Sigmoid colon (tissue), 7 donors: ENCODE results near the gene CMTM2. TPM values are rescaled to one million over a fixed set of nuclear protein-coding genes. Genes with fewer than 3 reads are reported as not detected.
"Not testable (repeated sequence)": the region's sequence is repeated elsewhere in the genome, so short reads cannot be mapped to it uniquely, and the experiment has no call there.

Experiments used
- DNase-seq: peaks from one replicate; pipeline ENCODE4 v3.0.0-alpha.2; 2019
- H3K27ac ChIP-seq, 4 donors: fragments of 200-600 bp; sonication (generic); one replicate each; pipeline ENCODE4 v1.5.1; 2016 to 2019; ENCODE audit warnings: mild to moderate bottlenecking in 1 of 4
- H3K27me3 ChIP-seq, 3 donors: fragments of 200-600 bp; sonication (generic); one replicate each; pipeline ENCODE4 v1.5.1; 2019; ENCODE audit warnings: mild to moderate bottlenecking in 1 of 3
- H3K36me3 ChIP-seq, 4 donors: fragments of 200-600 bp; sonication (generic); one replicate each; pipeline ENCODE4 v1.5.1; 2016 to 2019
- H3K4me1 ChIP-seq, 4 donors: fragments of 200-600 bp; sonication (generic); one replicate each; pipeline ENCODE4 v1.5.1; 2017 to 2019
- H3K4me3 ChIP-seq, 4 donors: fragments of 200-600 bp; sonication (generic); one replicate each; pipeline ENCODE4 v1.5.1; 2017 to 2019; ENCODE audit warnings: mild to moderate bottlenecking in 2 of 4, moderate library complexity in 1 of 4
- H3K9me3 ChIP-seq, 4 donors: fragments of 200-600 bp in 3 of 4; sonication (generic) in 3 of 4; one replicate each; pipeline versions ENCODE4 v1.5.1 to v1.6.1; 2013 to 2019
- EP300 ChIP-seq, 4 donors: sonication (generic); formaldehyde crosslinking; IDR thresholded peaks; one replicate each; pipeline ENCODE4 v1.6.1; 2017; ENCODE audit warnings: antibody characterized with exemption in 4 of 4
- POLR2A ChIP-seq, 2 donors: fragments of 450-650 bp; IDR thresholded peaks; one replicate each; pipeline ENCODE4 v1.6.1; 2016; ENCODE audit warnings: antibody characterized with exemption in 2 of 2, mild to moderate bottlenecking in 2 of 2, moderate library complexity in 2 of 2
- POLR2AphosphoS5 ChIP-seq, 4 donors: sonication (generic); formaldehyde crosslinking; IDR thresholded peaks; one replicate each; pipeline ENCODE4 v1.6.1; 2017; ENCODE audit warnings: antibody characterized with exemption in 4 of 4
- WGBS, 2 donors: extraction: QIAGEN DNeasy Blood & Tissue Kit; methylation state at CpG; one replicate each; pipeline ENCODE4 v1.1.7; 2013; 5-methylcytosine and 5-hydroxymethylcytosine counted together
- intact Hi-C: fragments of 100-400 bp; cut with DNase I; formaldehyde crosslinking; loops from one replicate; pipeline ENCODE4 v1.15.1; 2023
- polyA plus RNA-seq, 3 donors: library from polyadenylated mRNA; stranded (reverse); fragments of 200-250 nt; gene quantifications; one replicate each; pipeline ENCODE4 v1.2.3, GENCODE V29; 2013
- total RNA-seq, 4 donors: library from RNA; depleted of rRNA; stranded (reverse); fragments of >200 nt; gene quantifications; one replicate each; pipeline ENCODE4 v1.1.0, GENCODE V29; 2016
- TF ChIP-seq, protein P1 (sequence below), 4 experiments: fragments of 450-650 bp in 3 of 4; fragments of 200-600 bp in 1 of 4; IDR thresholded peaks; one replicate each; pipeline ENCODE4 v1.5.1; 2016 to 2019; ENCODE audit warnings: antibody characterized with exemption in 4 of 4, mild to moderate bottlenecking in 3 of 4, moderate library complexity in 2 of 4
- donor health status: healthy with polysubstance abuse.
- donor health status: Bipolar disorder and iron deficiency.
- donor health status: healthy.

CMTM2 gene
- total and polyA plus RNA-seq, 7 donors, result 0.33 TPM; not detected in 6

DNA sequence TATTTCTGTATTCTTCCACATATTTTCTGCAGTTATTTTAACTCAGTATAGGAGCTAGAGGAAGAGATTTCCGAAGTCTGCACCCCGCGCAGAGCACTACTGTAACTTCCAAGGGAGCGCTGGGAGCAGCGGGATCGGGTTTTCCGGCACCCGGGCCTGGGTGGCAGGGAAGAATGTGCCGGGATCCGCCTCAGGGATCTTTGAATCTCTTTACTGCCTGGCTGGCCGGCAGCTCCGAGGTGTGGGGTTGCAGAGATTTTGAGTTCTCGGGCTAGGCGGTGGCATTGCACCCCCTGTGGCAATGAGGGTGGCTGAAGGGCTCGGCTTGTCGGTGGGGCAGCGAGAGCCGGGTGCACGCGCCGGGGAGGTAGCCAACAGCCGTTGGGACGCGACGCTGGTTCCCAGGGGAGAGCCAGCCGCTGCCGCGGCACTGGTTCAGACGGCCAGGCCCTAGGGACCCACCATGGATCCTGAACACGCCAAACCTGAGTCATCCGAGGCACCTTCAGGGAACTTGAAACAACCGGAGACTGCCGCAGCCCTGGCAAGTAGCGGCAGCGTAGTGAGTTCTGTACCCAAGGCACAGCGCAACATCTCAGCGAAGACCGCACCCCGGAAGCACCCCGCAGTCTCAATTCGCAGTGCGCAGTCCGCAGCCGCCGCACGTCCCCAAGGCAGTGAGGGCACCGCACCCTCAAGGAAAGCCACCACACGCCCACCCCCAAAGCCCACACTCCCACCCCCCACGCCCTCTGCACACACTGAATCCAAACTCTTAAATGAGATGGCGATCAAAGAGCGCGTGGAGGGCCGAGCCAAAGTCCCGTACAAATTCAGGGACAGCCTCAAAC, 13.0 kb upstream of the CMTM2 start, which contains the start of gene CMTM1:
Gene CMTM1 (plus strand): TSS at position 389 of the 851 bp plus-strand sequence. CDS start 75 bp downstream, at position 464.
- Histone ChIP-seq H3K4me3 (no peak within 1 kb of the TSS), H3K27me3 (no peaks in the 10 kb centered on the region), H3K27ac (no peak within 1 kb of the TSS), H3K4me1 (no peaks in the 10 kb centered on the region), H3K9me3 (no peaks in the 10 kb centered on the region), H3K36me3 (peaks cover 0 to 42% (median 5%) of the 10 kb centered on the region in 4 donors)
- 96% methylated on average over 54 of the region's 54 CpGs for WGBS, 2 donors
- TF ChIP-seq POLR2A (IDR thresholded peaks at IDR 0.05) (no peak), EP300 (IDR thresholded peaks at IDR 0.05) (no peak), POLR2AphosphoS5 (IDR thresholded peaks at IDR 0.05) (no peak)
- TF ChIP-seq, protein P1, sequence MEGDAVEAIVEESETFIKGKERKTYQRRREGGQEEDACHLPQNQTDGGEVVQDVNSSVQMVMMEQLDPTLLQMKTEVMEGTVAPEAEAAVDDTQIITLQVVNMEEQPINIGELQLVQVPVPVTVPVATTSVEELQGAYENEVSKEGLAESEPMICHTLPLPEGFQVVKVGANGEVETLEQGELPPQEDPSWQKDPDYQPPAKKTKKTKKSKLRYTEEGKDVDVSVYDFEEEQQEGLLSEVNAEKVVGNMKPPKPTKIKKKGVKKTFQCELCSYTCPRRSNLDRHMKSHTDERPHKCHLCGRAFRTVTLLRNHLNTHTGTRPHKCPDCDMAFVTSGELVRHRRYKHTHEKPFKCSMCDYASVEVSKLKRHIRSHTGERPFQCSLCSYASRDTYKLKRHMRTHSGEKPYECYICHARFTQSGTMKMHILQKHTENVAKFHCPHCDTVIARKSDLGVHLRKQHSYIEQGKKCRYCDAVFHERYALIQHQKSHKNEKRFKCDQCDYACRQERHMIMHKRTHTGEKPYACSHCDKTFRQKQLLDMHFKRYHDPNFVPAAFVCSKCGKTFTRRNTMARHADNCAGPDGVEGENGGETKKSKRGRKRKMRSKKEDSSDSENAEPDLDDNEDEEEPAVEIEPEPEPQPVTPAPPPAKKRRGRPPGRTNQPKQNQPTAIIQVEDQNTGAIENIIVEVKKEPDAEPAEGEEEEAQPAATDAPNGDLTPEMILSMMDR (IDR thresholded peaks at IDR 0.05), result no peak
- intact Hi-C loops, result no loop called here
- DNase-seq, result no peak

DNA sequence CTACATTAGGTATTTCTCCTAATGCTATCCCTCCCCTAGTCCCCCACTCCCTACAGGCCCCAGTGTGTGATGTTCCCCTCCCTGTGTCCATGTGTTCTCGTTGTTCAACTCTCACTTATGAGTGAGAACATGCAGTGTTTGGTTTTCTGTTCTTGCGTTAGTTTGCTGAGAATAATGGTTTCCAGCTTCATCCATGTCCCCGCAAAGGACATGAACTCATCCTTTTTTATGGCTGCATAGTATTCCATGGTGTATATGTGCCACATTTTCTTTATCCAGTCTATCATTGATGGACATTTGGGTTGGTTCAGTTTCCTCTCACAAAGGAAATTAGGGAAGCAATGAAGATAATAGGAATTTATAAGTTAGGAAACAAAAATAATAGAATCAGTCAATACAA, 12.0 kb upstream of the CMTM2 start:
- WGBS, 2 donors, result 95 to 97% methylated on average over 3 of the region's 3 CpGs
- intact Hi-C loops, result not testable (repeated sequence)

GRCh38 chr16:66568355-66568754, 10.9 kb upstream of the CMTM2 start:
- H3K4me1 ChIP-seq, result no peaks in the 10 kb centered on the region
- no peaks in the 10 kb centered on the region for H3K9me3 ChIP-seq
- no peak overlapping the region for H3K27ac ChIP-seq
- H3K4me3 ChIP-seq, result no peak overlapping the region
- peaks cover 0 to 36% (median 5%) of the 10 kb centered on the region in 4 donors for H3K36me3 ChIP-seq
- no peak for DNase-seq
- H3K27me3 ChIP-seq, result no peaks in the 10 kb centered on the region
- intact Hi-C loops, result no loop called here
- 95 to 99% methylated on average over 2 of the region's 2 CpGs for WGBS, 2 donors
- no peak for TF ChIP-seq POLR2A (IDR thresholded peaks at IDR 0.05)
- no peak for TF ChIP-seq POLR2AphosphoS5 (IDR thresholded peaks at IDR 0.05)
- TF ChIP-seq, protein P1 (IDR thresholded peaks at IDR 0.05), result no peak
- no peak for TF ChIP-seq EP300 (IDR thresholded peaks at IDR 0.05)

More for the DNA sequence above, 12.0 kb upstream of the CMTM2 start:
- peaks cover 0 to 42% (median 5%) of the 10 kb centered on the region in 4 donors for H3K36me3 ChIP-seq
- not testable (repeated sequence) for H3K27me3 ChIP-seq, DNase-seq, H3K4me3 ChIP-seq, H3K4me1 ChIP-seq, H3K9me3 ChIP-seq, H3K27ac ChIP-seq

- H3K9me3 ChIP-seq, result no peaks in the 10 kb centered on the region
- intact Hi-C loops, result no loop called here
- H3K4me1 ChIP-seq, result no peaks in the 10 kb centered on the region
- H3K27me3 ChIP-seq, result no peaks in the 10 kb centered on the region
- DNase-seq, result no peak
- no peak overlapping the region for H3K4me3 ChIP-seq
- TF ChIP-seq EP300 (IDR thresholded peaks at IDR 0.05), result no peak
- TF ChIP-seq POLR2AphosphoS5 (IDR thresholded peaks at IDR 0.05), result no peak
- no peak for TF ChIP-seq POLR2A (IDR thresholded peaks at IDR 0.05)
- TF ChIP-seq, protein P1 (IDR thresholded peaks at IDR 0.05), result no peak
- no peak overlapping the region for H3K27ac ChIP-seq
- WGBS, 2 donors, result 96 to 98% methylated on average over 1 of the region's 1 CpG
- peaks cover 0 to 28% (median 5%) of the 10 kb centered on the region in 4 donors for H3K36me3 ChIP-seq
Observed at GRCh38 chr16:66569131-66569530, 10.1 kb upstream of the CMTM2 start.

DNA sequence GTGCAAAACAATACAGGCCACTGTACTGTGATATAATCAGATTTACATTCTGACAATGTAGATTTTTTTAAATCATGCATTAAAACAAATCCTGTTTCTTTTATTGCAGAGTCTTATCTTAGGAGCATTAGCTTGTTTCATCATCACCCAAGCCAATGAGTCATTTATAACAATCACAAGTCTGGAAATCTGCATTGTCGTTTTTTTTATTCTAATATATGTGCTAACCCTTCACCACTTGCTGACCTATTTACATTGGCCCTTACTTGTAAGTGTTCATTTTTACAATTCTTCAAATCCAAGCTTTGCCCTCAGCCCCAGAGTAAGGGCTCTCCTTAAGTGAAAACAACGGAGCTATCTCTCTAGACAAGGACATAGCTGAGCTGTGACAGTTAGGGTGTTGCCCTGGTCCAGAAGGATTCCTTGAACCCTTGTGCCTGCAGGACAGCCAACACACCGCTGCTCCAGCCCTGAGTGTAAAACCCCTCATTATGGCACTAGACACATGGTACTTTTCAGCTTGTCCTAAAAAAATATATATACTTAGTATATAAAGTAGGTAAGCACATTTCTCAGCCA, 9.3 kb upstream of the CMTM2 start:
- H3K4me1 ChIP-seq, result no peaks in the 10 kb centered on the region
- TF ChIP-seq, protein P1 (IDR thresholded peaks at IDR 0.05), result no peak
- TF ChIP-seq EP300 (IDR thresholded peaks at IDR 0.05), result no peak
- TF ChIP-seq POLR2A (IDR thresholded peaks at IDR 0.05), result no peak
- TF ChIP-seq POLR2AphosphoS5 (IDR thresholded peaks at IDR 0.05), result no peak
- WGBS, 2 donors, result 46 to 77% methylated on average over 3 of the region's 3 CpGs
- intact Hi-C loops, result no loop called here
- no peak overlapping the region for H3K27ac ChIP-seq
- H3K9me3 ChIP-seq, result no peaks in the 10 kb centered on the region
- H3K36me3 ChIP-seq, result peaks cover 0 to 20% (median 5%) of the 10 kb centered on the region in 4 donors
- H3K4me3 ChIP-seq, result no peak overlapping the region
- H3K27me3 ChIP-seq, result no peaks in the 10 kb centered on the region
- no peak for DNase-seq
